ENCODE results near the gene TCP11L2.

Gene TCP11L2

DNA sequence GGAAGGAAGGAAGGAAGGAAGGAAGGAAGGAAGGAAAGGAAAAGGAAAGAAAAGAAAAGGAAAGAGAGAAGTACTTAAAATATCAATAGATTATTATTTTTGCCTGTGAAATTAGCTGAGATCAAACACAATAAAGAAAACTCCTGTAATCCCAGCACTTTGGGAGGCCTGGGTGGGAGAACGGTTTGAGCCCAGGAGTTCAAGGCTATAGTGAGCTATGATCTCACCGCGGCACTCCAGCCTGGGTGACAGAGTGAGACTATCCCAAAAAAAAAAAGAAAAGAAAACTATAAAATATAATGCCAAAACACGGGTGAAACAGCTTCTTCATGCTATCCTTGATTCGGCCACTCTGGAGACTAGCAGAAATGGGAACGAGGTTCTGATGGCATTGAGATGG is 28.5 kb upstream of the TCP11L2 start:
- H3K4me3 ChIP-seq (ENCODE audit: low read depth, low read length) = no peak overlapping the region
- DNase-seq (ENCODE audit: low read depth) = no peak
- TF ChIP-seq, protein P1, sequence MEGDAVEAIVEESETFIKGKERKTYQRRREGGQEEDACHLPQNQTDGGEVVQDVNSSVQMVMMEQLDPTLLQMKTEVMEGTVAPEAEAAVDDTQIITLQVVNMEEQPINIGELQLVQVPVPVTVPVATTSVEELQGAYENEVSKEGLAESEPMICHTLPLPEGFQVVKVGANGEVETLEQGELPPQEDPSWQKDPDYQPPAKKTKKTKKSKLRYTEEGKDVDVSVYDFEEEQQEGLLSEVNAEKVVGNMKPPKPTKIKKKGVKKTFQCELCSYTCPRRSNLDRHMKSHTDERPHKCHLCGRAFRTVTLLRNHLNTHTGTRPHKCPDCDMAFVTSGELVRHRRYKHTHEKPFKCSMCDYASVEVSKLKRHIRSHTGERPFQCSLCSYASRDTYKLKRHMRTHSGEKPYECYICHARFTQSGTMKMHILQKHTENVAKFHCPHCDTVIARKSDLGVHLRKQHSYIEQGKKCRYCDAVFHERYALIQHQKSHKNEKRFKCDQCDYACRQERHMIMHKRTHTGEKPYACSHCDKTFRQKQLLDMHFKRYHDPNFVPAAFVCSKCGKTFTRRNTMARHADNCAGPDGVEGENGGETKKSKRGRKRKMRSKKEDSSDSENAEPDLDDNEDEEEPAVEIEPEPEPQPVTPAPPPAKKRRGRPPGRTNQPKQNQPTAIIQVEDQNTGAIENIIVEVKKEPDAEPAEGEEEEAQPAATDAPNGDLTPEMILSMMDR (IDR thresholded peaks at IDR 0.05; ENCODE audit: insufficient read depth, low read depth, low read length, missing control alignments) = no peak

DNA sequence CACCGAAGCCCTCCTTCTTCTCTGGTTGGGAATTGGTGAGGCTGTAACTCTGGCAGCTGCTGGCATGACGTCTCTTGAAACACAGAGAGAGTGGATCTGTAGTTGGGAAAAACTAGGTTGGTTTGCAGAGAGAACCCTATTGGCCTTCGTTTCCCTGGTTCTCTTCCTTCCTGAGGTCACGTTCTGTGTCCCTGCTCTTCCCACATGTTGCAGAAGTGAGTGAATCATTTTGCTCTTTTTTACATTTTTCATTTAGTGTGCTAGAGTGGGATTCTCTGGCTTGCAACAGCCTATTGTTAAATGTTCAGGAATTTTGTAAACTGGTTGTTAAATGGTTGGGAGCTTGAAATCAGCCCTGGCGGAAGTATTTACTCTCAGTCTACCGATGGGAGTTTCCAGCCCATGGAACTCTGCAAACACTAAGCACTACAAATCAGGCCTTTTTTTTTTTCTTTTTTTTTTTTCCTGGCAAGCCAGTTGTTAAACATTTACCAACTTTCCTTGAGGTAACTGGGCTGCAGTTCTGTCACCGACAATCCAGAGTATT is 27.9 kb upstream of the TCP11L2 start:
- no peak overlapping the region for H3K4me3 ChIP-seq (ENCODE audit: low read depth, low read length)
- no peak for DNase-seq (ENCODE audit: low read depth)
- TF ChIP-seq, protein P1 (IDR thresholded peaks at IDR 0.05; ENCODE audit: insufficient read depth, low read depth, low read length, missing control alignments) = no peak

DNA sequence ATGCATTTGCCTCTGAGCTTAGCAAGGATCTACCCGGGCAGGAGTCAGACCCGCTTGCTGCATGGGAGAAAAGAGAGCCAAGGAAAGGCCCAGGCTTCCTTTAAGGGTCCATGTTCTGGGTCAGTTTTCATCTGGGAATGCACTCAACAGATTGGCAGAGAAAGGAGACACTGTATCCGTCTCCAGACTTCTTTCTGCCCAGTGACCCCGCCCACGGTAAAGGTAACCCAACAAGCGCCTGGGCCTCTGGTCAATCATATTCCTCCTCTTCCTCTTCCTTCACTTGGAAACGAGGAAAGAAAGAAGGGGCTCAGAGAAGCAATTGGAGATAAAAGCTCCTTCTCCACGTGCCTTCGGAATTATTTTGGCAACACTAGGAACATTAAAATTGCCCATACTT is 27.1 kb upstream of the TCP11L2 start:
- no peak overlapping the region for H3K4me3 ChIP-seq (ENCODE audit: low read depth, low read length)
- TF ChIP-seq, protein P1 (IDR thresholded peaks at IDR 0.05; ENCODE audit: insufficient read depth, low read depth, low read length, missing control alignments) = no peak
- no peak for DNase-seq (ENCODE audit: low read depth)

DNA sequence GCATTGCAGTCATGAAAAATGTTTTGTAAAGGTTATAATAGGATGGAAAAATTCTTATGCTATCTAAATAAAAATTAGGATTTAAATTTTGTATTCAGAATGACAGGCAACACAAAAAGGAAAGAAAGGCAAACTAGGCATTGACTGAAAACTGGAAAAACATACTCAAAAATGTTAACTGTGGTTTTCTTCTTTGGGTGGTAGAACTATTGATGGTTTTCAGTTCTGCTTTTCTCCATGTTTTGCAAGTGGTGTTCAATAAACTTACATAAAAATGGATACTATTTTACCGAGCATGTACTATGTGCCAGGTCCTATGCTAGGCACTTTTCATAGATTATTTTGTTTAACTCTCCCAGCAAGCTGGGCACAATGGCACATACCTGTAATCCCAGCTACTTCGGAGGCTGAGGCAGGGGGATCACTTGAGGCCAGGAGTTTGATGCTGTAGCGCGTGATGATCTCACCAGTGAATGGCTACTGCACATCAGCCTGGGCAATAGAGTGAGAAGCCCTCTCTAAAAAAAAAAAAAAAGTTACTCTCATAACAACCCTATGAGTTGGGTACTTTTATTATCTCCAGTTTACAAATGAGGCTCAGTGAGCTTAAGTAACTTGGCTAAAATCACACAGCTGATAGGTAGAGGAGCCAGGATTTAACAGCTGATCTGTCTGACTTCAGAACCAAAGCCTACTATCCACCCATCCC is 26.3 kb upstream of the TCP11L2 start:
- H3K4me3 ChIP-seq (ENCODE audit: low read depth, low read length) = no peak overlapping the region
- DNase-seq (ENCODE audit: low read depth) = peak; percentile 64
- TF ChIP-seq, protein P1 (IDR thresholded peaks at IDR 0.05; ENCODE audit: insufficient read depth, low read depth, low read length, missing control alignments) = no peak

DNA sequence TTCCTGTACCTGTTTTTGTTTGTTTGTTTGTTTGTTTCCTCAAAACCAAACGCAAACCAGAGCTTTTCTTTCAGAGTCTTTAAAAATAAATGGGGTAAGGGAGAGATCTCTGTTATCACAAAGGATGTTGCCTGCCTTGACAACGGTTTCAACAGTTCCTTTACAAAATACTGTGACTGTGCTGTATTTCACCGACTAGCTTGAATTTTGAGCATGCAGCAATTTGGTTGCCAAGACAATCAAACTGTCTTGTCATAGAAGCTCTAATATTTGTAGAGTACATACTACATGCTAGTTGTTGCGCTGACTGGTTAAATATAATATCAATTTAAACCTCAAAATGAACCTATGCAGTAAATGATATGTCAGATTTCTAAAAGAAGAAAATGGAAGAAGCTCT is 22.4 kb upstream of the TCP11L2 start:
- DNase-seq (ENCODE audit: low read depth) = no peak
- TF ChIP-seq, protein P1 (IDR thresholded peaks at IDR 0.05; ENCODE audit: insufficient read depth, low read depth, low read length, missing control alignments) = no peak
- no peak overlapping the region for H3K4me3 ChIP-seq (ENCODE audit: low read depth, low read length)

DNA sequence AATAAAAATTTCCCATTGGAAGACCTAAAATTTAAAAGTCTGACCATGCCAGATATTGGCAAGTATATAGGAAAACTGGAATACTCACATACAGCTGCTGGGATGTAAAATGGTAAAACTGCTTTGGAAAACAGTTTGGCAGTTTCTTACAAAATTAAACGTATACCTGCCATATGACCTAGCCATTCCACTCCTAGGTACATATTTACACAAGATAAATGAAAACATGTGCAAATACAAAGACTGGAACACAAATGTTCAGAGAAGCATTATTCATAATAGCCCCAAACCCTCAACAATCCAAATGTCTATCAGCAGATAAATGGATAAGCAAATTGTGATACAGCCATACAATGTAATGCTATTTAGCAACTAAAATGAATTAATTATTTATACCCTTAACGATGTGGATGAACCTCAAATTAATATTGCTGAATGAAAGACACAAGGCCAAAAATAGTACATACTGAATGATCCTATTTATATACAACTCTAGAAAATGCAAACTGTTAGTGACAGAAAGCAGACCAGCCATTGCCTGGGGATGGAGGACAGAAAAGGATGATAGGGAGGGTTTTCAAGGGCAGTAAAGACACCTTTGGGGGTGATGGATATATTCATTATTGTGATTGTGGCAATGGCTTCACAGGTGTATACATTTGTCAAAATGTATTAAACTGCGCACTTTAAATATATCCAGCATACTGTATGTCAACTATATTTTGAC is 21.3 kb upstream of the TCP11L2 start:
- TF ChIP-seq, protein P1 (IDR thresholded peaks at IDR 0.05; ENCODE audit: insufficient read depth, low read depth, low read length, missing control alignments) = no peak
- no peak for DNase-seq (ENCODE audit: low read depth)
- H3K4me3 ChIP-seq (ENCODE audit: low read depth, low read length) = no peak overlapping the region
